GM21723 (cell line): Measurements from ENCODE around the gene VCAN.

Source experiments
- ATAC-seq: cut with Tn5 transposase; IDR thresholded peaks from one replicate; pipeline ENCODE4 v1.9.1; 2021; ENCODE audit warnings: mild to moderate bottlenecking, moderate library complexity; ENCODE audit not compliant: unreplicated experiment

VCAN gene

DNA sequence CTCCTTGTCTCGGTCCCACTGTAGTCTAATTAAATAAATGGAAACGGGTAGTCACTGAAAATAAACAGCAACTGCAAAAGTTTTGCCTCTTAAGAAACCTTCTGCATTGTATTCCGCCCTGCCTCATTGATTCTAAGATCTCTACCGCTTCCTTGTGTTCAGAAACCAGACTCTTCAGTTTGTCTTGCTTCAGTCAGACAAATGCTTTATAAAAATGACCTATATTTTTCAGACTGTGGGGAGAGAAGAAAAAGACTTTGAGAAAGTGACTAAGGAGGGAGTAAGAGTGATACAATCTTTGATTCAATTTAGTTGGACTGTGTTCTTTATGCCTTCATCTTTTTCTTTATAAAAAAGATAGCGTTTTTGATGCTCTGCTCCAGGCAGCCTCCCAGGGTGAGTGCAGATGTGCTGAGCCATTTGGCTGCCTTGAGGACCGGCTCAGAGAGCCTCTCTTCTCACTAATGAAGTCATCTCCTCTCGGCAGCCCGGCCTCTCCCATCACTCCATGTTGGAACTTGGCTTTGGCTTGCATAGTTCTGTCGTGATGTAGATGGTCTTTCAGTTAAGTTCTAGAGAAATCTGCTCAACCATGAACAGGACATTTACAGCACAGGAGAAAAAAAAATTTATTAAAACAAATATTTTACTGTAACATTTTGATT, 4.0 kb upstream of the VCAN start:
- ATAC-seq = no peak

DNA sequence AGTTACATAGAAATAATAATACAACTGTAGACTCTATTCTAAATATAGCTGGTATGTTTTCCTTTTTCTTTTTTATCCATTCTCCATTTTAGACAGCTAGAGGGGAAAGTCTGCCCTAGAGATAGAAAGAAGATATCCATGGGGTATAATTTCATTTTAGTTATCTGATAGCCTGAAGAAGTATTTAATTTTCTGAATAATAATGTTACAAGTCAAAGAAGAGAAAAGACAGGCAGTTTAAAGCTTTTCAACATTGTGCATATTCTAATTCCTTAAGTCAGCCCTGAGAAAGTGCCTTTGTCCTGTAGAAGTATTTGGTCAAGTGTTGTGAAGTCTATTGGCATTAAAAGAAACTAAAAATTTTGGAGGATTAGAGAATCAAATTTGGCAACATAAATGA, 2.5 kb upstream of the VCAN start:
- ATAC-seq = no peak

DNA sequence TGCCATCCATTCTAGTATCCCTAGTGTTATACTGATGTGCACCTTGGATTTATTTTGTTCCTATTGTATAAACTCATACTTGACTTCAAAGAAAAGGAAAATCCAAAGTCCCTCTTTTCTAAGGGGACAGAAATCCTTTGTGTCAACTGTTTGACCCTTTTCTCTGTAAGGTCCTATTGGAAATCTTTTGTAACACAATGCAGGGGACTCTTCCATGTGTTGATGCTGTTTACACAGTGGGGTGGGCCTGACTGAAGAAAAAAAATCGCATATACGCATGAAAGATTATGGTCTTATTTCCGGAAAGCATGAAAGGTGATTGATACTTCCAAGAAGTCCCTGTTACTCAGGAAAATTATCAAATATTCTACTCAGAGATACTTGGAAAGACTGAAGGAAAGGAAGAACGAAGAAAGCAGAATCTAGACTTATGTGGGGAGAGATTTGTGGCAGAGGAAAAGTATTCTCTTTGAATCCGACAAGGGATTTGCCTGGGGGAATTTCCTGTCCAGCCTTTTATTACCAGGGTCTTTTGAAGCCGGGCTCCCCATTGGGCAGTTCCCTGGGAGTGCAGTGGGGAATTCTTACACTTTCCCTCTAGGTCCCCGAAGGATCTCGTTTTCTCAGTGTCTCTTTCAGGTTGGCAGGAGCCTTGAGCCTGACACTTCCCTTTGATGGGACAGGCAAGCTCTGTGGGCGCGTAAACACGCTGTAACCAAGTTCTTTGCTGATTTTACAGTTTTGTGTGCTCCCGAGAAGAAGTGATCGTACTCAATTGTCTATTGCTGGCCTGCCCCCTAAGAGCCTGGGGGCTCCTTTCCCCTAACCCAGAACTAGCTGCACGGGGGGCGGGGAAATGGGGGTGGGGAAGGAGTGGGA, 779 bp upstream of the VCAN start:
- ATAC-seq = no peak

DNA sequence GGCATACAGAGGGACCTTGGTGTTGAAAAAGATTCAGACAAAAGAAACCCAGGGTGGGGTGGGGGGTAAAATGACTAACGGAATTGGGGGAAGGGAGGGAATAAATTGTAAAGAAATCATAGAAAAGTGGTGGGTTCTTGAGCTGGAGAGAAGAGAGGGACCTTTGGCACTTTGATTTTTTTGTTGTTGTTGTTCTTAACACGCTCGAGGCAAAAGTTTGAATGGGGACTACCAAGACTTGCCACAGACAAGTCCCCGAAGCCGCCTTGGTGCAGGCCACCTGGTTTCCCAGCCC, 616 bp downstream of the VCAN start:
- ATAC-seq = no peak

DNA sequence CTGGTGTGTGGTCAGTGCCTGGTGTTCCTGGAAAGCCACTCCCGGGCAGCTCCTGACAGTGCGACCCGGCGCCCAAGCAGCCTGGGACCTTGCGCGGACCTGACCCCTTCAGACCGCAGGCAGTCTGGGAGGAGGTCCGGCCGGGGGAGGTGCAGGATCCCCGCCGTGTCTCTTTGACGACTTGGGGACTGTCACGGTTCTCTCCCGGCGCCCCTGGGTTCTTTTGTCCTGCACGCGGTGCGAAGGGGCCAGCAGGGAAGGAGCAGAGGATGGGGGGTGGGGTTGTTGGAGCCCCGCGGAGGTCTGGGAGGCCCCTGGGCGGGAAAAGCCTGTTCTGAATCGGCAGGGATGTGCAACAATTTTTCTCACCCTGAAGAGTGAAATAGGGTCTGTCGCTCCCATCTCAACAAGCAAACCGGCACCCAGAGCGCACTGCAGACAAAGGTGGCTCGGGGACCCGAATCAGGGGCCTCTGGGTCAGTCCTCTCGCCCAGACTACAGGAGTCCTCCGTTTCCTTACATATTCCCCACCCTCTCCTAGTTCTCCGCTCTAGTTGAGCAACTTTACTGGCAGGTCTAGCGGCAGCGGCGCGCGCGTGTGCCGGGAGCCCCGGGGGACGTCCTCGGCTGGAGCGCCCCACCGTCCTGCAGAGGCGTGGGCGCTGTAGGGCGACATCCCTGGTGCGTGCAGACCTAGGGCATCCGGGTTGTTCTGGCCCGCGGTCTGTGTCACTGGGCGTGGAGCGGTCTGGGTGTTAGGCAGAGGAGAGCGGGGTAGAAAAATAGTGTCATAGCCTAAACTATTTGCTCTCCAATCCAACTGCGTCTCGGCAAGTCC, 1.2 kb downstream of the VCAN start:
- peak; percentile 42 for ATAC-seq

DNA sequence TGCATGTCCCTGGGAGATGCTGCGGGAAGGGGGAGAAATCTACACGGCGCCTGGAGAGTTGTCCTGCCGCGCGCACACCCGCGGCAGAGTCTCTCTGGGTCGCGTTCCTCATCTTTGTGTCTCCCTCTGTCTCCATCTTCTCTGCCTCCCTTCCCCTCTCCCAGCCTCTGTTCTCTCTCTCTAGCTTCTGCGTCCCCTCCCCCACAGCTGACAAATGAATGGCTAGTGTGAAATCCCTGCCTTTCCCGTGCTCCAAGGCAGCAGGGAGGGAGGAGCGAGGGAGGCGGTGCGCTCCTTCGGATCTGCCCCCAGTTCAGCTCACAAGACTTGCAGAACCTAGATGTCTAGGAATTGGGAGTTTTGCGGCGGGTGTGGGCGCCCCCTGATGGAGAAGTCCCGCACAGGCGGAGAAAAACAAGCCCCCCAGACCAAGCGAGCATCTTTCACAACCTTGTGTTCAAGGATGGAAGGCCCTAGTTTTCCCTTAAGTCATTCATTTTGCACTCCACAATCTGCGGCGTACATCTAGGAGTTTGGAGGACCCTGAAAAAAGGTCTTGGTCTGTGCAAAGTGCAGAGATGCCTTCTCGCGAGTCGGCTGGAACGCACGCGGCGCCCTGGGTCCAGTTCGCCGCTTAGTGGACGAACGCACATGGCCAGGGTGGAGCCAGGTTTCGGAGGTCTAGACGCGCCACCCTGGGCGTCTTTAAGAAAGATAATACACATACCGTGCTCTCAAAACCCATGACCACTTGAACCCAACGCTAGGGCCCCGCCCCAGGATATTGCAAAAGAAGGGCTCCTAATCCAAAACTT, 2.0 kb downstream of the VCAN start:
- ATAC-seq = peak; percentile 68

DNA sequence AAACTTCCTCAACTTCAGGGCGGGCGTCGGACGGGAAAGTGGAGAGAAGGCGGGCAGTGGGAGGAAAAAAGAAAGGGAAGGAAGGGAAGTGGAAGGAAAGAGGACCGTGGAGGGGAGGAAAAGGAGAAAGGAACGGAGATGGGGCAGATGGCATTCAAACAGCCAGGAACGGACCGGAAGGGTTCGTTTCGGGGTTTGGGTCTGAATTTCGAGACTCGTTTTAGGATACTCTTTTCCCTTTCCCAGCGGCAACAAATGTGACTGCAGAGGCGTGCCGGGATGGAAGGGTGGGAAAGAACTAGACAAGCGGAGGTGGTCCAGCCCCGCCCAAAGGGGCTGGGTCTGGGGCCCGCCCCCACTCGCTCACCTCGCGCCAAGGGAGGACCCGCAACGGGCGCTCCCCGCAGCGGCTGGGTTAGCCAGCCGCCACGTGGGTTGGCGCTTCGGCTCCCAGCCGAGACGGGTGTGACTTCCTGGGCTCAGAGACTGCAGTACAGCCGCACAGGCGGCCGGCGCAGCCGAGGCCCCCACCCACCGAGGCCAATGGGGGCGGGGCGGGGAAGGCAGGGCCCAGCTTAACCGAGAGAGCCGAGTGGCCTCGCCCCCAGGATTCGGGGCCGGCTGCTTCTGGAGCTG, 2.7 kb downstream of the VCAN start:
- peak; percentile 50 for ATAC-seq

DNA sequence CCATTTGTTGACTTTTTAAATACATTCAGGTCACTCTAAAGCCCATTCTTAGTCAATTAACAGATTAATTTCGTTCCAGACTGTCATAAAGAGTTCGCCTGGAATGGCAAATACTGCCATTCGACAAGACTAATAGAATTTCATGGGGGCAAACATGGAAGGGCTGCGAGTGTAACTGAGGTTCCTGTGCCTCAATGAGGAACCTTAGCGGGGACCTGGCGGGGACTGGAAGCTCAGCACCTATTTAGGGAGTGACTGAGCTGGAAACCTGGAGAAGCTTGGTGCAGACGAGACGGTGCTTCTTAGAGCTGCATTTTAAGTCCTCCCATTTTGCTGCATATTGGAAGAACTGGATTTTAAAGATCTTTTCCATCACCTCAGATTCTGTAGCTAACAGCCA, 3.4 kb downstream of the VCAN start:
- no peak for ATAC-seq

DNA sequence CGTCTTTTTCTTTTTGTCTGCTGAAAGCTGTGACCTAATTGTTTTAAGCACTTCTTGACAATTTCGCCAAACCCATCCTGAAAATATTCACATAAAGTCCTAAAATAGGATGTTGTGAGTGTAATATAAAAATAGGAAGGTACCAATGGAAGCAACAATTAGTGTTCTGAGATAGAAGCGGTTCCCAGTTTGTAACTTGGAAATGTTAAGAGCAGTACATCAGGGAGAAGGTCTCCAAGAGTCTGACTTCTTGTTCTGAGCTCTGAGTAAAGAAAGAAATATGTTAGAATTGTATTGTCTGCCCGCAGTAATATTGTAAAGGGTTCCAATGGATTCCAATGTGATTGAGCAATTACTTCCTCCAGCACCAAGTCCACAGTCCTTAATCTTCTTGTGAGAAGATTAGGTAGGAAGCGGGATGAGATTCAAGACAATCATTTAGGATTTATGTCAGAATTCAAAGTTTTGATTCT, 3.9 kb downstream of the VCAN start:
- ATAC-seq = no peak

DNA sequence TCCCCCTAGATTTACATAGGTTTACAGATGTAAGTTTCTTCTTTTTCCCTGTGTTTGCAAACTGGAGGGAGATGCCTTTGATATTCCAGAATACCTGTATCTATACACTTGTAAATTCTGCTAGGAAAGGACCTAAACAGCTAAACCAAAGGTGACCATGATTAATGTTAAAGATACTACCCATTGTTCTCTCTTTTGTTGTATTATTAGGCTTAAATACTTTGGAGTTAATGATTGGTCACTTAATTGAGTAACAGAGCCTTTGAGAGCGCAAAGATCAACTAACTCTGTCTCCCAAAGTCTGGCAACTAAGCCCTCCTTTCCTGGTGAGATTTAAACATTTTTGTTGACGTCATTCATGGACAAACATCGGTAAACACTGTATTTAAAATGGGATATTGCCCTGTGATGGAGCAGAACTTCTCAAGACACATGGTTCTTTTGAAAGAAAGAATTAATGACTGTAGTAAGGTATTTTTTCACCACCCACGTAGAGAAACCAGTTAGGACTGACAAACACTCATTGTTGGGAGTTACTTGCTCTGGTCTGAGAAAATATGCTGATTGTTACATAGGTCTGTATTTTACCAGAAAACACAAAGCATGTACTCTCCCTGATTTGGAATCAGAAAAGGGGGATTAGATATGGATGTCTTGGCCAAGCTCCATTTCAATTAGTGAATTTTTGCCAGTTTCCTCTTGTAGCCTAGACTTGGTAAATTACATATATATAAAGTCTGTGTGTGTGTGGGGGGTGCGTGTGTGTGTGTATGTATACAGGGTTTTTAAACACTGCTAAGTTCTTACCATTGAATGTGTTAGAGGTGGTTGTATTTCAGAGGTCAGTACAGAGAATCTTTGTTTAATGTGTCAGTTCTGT, 4.6 kb downstream of the VCAN start:
- no peak for ATAC-seq

DNA sequence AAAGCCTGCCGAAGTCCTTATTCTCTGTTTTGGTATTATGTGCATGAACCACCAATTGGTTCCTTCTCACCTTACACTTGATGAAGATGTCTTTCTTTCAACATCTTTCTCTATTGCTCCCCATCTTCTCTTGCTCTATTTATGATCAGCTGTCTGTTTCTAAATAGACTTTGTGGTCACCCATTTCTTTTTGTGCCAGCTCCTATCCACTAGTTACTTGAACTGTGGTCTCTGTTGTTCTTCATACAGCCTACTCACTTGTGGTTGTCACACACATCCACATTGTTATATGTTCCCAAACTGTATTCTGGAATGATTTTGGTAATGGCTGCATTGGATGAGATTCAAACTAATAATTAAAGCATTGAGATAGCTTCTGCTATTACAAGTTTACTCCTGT, 11.4 kb downstream of the VCAN start:
- ATAC-seq = no peak

DNA sequence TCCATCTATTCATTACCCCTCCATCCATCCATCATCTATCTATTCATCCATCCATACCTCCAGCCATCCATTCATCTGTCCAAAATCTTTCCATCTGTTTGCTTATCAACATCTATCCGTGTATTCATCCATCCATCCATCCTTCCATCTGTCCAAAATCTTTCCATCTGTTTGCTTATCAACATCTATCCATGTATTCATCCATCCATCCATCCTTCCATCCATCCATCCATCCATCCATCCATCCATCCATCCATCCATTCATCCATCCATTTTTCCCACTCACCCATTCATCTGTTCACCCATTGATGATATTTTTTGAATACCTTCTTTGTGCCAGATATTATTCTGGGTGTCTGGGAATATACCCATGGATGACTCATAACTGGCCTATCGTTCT, 12.8 kb downstream of the VCAN start:
- no peak for ATAC-seq

DNA sequence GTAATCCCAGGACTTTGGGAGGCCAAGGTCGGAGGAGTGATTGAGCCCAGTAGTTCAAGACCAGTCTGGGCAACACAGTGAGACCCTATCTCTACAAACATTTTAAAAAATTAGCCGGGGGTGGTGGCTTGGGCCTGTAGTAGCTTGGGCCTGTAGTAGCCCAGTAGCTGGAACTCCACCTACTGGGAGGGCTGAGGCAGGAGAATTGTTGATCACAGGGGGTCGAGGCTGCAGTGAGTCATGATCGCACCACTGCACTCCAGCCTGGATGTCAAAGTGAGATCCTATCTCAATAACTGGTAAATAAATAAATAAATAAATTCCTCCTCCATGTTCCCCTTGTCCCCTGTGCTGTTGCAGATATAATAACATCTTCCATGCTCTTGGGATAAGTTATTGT, 14.3 kb downstream of the VCAN start:
- ATAC-seq = no peak

DNA sequence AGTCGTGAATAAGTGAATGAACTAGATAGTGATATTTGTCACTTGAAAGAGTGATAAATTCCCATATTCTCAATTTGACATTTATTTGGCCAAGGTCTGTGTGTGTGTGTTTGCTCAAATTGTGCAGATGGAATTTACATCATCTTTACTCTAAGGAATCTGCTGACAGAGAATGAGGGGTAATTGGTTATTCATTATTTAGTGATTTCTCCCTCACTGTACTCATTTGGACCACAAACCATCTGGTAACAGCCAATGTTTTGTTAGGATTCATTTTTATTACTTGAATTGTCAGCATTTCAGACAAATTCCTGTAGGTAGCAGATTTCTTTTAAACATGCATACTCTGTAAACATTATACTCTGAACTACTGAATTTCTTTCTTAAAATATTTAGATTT, 15.6 kb downstream of the VCAN start:
- ATAC-seq = no peak

DNA sequence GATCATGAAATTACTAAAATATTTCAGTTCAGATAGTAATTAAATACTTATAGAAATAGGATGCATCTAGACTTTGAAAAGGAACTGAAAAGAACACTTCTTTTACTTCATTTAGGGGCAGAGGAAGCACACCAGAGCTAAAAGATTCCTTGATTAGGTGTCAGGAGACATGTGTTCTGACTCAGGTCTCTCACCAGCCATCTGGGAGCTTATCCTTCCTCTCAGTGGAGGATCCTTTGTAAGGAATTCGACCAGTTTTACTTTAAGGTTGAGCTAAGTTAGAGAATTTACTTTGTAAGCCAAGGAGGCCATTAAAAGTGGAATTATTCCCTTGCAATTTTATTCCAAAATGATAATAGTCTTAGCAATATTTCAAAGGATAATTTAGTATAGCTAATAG, 16.7 kb downstream of the VCAN start:
- ATAC-seq = no peak

DNA sequence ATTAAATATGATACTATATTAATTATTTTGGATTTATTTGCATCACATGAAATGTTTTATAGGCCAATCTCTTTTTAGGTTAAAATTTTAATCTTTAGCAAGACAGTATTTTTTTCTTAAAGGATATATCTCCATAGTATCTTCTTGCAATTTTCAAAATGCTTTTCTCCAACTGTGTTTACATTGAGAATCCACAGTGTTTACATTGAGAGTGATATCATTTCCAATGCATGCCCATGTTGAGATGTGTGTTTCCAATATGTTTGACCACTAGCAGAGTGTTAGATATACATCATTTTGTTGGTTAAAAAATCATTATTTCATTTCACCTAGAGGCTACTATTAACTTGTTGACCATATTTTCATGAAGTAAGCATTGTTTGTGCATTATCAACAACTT, 17.3 kb downstream of the VCAN start:
- ATAC-seq = no peak

DNA sequence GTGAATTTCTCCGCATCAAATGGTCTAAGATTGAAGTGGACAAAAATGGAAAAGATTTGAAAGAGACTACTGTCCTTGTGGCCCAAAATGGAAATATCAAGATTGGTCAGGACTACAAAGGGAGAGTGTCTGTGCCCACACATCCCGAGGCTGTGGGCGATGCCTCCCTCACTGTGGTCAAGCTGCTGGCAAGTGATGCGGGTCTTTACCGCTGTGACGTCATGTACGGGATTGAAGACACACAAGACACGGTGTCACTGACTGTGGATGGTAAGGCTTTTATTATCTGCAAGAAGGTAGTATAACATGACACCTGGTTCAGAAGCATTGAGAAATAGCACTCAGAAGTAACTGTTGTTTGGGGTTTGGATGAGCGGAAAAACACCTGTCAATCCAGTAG, 18.7 kb downstream of the VCAN start:
- ATAC-seq = no peak

DNA sequence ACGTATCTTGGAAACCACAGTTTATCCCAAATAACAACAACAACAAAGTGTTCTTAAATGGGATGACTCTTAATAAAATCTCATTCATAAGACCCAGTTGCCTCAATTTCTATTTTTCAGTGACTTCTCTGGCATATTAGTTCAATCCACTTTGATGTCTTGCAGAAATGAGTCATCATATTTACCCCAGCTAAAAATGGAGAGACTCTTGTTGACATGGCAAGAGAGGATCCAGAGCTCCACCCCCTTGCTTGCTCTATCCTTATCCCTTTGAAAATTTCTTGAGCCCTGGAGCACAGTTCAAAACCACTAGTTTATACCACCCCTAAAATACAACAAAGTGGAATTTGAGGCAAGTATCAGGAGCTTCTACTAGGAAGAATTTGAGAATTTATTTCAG, 20.8 kb downstream of the VCAN start:
- ATAC-seq = no peak

DNA sequence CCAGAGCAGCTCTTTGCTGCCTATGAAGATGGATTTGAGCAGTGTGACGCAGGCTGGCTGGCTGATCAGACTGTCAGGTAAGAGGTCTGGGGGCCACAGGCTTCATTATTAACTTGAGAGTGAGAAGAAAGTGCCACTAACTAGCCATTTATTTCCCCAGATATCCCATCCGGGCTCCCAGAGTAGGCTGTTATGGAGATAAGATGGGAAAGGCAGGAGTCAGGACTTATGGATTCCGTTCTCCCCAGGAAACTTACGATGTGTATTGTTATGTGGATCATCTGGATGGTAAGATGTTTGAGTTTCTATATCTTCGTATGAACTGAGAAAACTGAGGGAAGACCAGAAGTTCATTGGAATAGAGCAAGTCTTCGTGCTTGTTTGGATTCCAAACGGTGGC, 22.1 kb downstream of the VCAN start:
- no peak for ATAC-seq
